ENCODE results near the gene FAM228B.

DNA sequence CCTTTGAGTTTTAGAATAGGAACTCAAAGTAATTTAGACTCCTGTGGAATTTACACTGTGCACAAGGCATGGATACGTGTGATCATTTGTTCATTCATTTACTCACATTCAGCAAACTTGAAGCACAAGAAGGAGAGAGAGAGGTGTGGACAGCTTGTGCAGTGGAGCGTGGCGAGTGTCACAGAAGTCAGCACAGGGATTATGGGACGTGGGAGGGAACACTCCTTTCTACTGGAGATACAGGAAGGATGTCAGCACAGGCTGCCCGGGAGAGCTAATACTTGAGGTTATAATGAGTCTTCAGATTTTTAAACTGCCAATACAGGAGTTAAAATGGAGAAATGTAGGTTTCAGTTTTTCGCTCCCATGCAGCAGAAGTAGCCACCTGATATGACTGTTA, 58.6 kb downstream of the FAM228B start:
- TF ChIP-seq, protein P1, sequence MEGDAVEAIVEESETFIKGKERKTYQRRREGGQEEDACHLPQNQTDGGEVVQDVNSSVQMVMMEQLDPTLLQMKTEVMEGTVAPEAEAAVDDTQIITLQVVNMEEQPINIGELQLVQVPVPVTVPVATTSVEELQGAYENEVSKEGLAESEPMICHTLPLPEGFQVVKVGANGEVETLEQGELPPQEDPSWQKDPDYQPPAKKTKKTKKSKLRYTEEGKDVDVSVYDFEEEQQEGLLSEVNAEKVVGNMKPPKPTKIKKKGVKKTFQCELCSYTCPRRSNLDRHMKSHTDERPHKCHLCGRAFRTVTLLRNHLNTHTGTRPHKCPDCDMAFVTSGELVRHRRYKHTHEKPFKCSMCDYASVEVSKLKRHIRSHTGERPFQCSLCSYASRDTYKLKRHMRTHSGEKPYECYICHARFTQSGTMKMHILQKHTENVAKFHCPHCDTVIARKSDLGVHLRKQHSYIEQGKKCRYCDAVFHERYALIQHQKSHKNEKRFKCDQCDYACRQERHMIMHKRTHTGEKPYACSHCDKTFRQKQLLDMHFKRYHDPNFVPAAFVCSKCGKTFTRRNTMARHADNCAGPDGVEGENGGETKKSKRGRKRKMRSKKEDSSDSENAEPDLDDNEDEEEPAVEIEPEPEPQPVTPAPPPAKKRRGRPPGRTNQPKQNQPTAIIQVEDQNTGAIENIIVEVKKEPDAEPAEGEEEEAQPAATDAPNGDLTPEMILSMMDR (IDR thresholded peaks at IDR 0.05) = no peak
- TF ChIP-seq POLR2A (IDR thresholded peaks at IDR 0.05) (no peak), EP300 (IDR thresholded peaks at IDR 0.05) (no peak)
